Left ventricle myocardium inferior (tissue), 1 donor: Measurements from ENCODE around the gene ONECUT3. TPM values are rescaled to one million over a fixed set of nuclear protein-coding genes. Genes with fewer than 3 reads are reported as not detected.

Experiments used
- DNase-seq: peaks from one replicate; pipeline ENCODE4 v3.0.0-alpha.2; 2020
- H3K27ac ChIP-seq: fragments of 200-600 bp; replicated peaks from 2 replicates; pipeline ENCODE4 v1.8.0; 2021
- H3K27me3 ChIP-seq: fragments of 200-600 bp; 2 replicates; pipeline ENCODE4 v1.8.0; 2021; ENCODE audit warnings: low read depth
- H3K36me3 ChIP-seq: fragments of 200-600 bp; 2 replicates; pipeline ENCODE4 v1.8.0; 2021
- H3K4me1 ChIP-seq: fragments of 200-600 bp; 2 replicates; pipeline ENCODE4 v1.8.0; 2021
- H3K4me3 ChIP-seq: fragments of 200-600 bp; 2 replicates; pipeline ENCODE4 v1.8.0; 2021; ENCODE audit warnings: mild to moderate bottlenecking, moderate library complexity
- H3K9me3 ChIP-seq: fragments of 200-600 bp; replicated peaks from 2 replicates; pipeline ENCODE4 v1.8.0; 2021
- intact Hi-C: fragments of 100-400 bp; cut with micrococcal nuclease; formaldehyde crosslinking; loops from one replicate; pipeline ENCODE4 v1.11.0; 2022
- total RNA-seq: library from RNA; stranded (reverse); fragmentation: NEBNext Ultra II Directional; extraction: Animal tissue kit (Norgen Biotek cat#: 25700); gene quantifications from one replicate; pipeline ENCODE4 v1.2.1, GENCODE V29; 2021
- TF ChIP-seq, protein P1 (sequence below): fragments of 200-600 bp; IDR thresholded peaks from 2 replicates; pipeline ENCODE4 v1.8.0; 2021; ENCODE audit warnings: antibody characterized with exemption, mild to moderate bottlenecking, borderline replicate concordance
- donor health status: DM: no; HTN: yes; CAD: no; lungs with severe emphysema.

The ONECUT3 gene
- total RNA-seq, 1 donor from 2014 or later, result not detected

- H3K4me3 ChIP-seq, result no peak overlapping the region
- intact Hi-C loops, result no loop called here
- H3K36me3 ChIP-seq, result no peaks in the 10 kb centered on the region
- peaks cover 98% of the 10 kb centered on the region for H3K27me3 ChIP-seq
- no peak for DNase-seq
- H3K27ac ChIP-seq, result no peak overlapping the region
- TF ChIP-seq, protein P1, sequence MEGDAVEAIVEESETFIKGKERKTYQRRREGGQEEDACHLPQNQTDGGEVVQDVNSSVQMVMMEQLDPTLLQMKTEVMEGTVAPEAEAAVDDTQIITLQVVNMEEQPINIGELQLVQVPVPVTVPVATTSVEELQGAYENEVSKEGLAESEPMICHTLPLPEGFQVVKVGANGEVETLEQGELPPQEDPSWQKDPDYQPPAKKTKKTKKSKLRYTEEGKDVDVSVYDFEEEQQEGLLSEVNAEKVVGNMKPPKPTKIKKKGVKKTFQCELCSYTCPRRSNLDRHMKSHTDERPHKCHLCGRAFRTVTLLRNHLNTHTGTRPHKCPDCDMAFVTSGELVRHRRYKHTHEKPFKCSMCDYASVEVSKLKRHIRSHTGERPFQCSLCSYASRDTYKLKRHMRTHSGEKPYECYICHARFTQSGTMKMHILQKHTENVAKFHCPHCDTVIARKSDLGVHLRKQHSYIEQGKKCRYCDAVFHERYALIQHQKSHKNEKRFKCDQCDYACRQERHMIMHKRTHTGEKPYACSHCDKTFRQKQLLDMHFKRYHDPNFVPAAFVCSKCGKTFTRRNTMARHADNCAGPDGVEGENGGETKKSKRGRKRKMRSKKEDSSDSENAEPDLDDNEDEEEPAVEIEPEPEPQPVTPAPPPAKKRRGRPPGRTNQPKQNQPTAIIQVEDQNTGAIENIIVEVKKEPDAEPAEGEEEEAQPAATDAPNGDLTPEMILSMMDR, result no peak
- H3K4me1 ChIP-seq, result no peaks in the 10 kb centered on the region
- H3K9me3 ChIP-seq, result no peaks in the 10 kb centered on the region
These were observed 37.8 kb upstream of the ONECUT3 start for GRCh38 chr19:1715540-1715939.

DNA sequence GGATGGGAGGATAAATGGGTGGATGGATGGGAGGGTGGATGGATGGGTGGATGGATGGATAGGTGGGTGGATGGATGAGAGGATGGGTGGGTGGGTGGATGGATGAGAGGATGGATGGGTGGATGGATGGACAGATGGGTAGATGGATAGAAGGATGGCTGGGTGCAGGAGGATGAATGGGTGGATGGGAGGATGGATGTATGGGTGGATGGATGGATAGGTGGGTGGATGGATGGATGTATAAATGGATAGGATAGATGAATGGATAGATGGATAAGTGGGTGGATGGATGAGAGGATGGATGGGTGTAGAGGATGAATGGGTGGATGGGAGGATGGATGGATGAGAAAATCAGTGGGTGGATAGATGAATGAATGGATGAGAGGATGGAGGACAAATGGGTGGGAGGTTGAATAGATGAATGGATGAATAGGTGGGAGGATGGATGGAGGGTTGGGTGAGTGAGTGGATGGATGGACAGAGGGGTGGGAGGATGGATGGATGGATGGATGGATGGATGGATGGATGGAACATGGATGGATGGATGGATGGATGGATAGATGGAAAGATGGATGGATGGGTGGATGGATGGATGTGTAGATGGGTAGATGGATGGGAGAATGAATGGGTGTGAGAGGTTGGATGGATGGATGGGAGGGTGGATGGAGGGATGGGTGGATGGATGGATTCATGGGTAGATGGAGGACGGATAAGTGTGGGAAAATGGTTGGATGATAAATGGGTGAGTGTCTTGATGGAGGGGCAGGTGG is 35.9 kb upstream of the ONECUT3 start:
- Histone ChIP-seq H3K27ac (no peak overlapping the region), H3K36me3 (no peaks in the 10 kb centered on the region), H3K9me3 (no peaks in the 10 kb centered on the region), H3K4me1 (no peaks in the 10 kb centered on the region), H3K27me3 (peaks cover 98% of the 10 kb centered on the region), H3K4me3 (no peak overlapping the region)
- intact Hi-C loops, result no loop called here
- DNase-seq, result no peak
- TF ChIP-seq, protein P1, result no peak

GRCh38 chr19:1717970-1718264 is 35.4 kb upstream of the ONECUT3 start:
- intact Hi-C loops, result no loop called here
- TF ChIP-seq, protein P1, result no peak
- peaks cover 98% of the 10 kb centered on the region for H3K27me3 ChIP-seq

GRCh38 chr19:1718420-1719291 is 34.6 kb upstream of the ONECUT3 start:
- Histone ChIP-seq H3K27ac (no peak overlapping the region), H3K4me3 (no peak overlapping the region), H3K36me3 (no peaks in the 10 kb centered on the region), H3K9me3 (no peaks in the 10 kb centered on the region), H3K27me3 (peaks cover 98% of the 10 kb centered on the region), H3K4me1 (no peaks in the 10 kb centered on the region)
- TF ChIP-seq, protein P1, result no peak
- DNase-seq, result no peak
- intact Hi-C loops, result no loop called here

More at GRCh38 chr19:1717970-1718264, 35.4 kb upstream of the ONECUT3 start:
- Histone ChIP-seq H3K36me3 (no peaks in the 10 kb centered on the region), H3K4me1 (no peaks in the 10 kb centered on the region), H3K9me3 (no peaks in the 10 kb centered on the region), H3K27ac (no peak overlapping the region), H3K4me3 (no peak overlapping the region)
- no peak for DNase-seq

DNA sequence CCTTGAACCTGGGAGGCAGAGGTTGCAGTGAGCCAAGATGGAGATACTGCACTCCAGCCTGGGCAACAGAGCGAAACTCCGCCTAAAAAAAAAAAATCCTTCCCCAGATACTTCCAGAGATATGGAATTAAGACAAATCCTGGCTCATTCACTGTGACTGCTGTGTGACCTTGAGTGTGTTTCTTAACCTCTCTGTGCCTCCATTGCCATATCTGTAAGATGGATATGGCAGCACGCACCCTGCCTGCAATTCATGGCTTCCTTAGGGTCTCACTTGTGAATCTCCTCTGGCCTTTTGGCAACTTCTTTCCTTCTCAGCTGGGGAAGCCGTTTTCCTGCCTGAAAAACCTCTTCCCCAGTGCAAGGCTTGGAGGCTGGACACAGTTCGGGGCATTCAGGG is 33.8 kb upstream of the ONECUT3 start:
- Histone ChIP-seq H3K27ac (no peak overlapping the region), H3K9me3 (no peaks in the 10 kb centered on the region), H3K4me3 (no peak overlapping the region), H3K36me3 (no peaks in the 10 kb centered on the region), H3K4me1 (no peaks in the 10 kb centered on the region), H3K27me3 (peaks cover 98% of the 10 kb centered on the region)
- intact Hi-C loops, result no loop called here
- TF ChIP-seq, protein P1, result no peak
- no peak for DNase-seq
